ENCODE measurements around the gene MB. TPM values are rescaled to one million over a fixed set of nuclear protein-coding genes. Genes with fewer than 3 reads are reported as not detected.

The MB gene
- total and polyA plus RNA-seq, 2 experiments from 2014 or later = not detected

GRCh38 chr22:35590634-35591295 lies 26.4 kb downstream of the MB start:
- no peaks in the 10 kb centered on the region for H3F3A ChIP-seq (replicated peaks; ENCODE audit: low read depth)
- ATAC-seq (no peak), DNase-seq (ENCODE audit: low spot score) (no peak)
- H3K27ac ChIP-seq (ENCODE audit: low read depth) = no peak overlapping the region
- no peak overlapping the region for H2AFZ ChIP-seq
- Mint-ChIP-seq H3K27ac (no peak overlapping the region), H3K27me3 (ENCODE audit: insufficient read depth, low read depth, poor library complexity) (peaks cover 6% of the 10 kb centered on the region), H3K36me3 (ENCODE audit: low read depth) (no peaks in the 10 kb centered on the region), H3K9me3 (no peaks in the 10 kb centered on the region), H3K4me3 (no peak overlapping the region), H3K4me1 (peaks cover 11% of the 10 kb centered on the region; the same call in 2 of the 3 replicates)
- H3K9me2 ChIP-seq (ENCODE audit: insufficient read depth) = no peaks in the 10 kb centered on the region
- no peaks in the 10 kb centered on the region for H3K79me2 ChIP-seq (replicated peaks; ENCODE audit: insufficient read depth)
- TF ChIP-seq STAT1 (IDR thresholded peaks at IDR 0.05; ENCODE audit: unreplicated experiment) (no peak), EZH2phosphoT487 (IDR thresholded peaks at IDR 0.05; ENCODE audit: unreplicated experiment) (no peak), ZNF114 (CRISPR knock-in tag; IDR thresholded peaks at IDR 0.05) (no peak), ZNF331 (CRISPR knock-in tag; IDR thresholded peaks at IDR 0.05; ENCODE audit: low read depth) (no peak), EZH2 (IDR thresholded peaks at IDR 0.05; ENCODE audit: low read depth, unreplicated experiment) (no peak), ETS1 (IDR thresholded peaks at IDR 0.05) (no peak)
- TF ChIP-seq, protein P1, sequence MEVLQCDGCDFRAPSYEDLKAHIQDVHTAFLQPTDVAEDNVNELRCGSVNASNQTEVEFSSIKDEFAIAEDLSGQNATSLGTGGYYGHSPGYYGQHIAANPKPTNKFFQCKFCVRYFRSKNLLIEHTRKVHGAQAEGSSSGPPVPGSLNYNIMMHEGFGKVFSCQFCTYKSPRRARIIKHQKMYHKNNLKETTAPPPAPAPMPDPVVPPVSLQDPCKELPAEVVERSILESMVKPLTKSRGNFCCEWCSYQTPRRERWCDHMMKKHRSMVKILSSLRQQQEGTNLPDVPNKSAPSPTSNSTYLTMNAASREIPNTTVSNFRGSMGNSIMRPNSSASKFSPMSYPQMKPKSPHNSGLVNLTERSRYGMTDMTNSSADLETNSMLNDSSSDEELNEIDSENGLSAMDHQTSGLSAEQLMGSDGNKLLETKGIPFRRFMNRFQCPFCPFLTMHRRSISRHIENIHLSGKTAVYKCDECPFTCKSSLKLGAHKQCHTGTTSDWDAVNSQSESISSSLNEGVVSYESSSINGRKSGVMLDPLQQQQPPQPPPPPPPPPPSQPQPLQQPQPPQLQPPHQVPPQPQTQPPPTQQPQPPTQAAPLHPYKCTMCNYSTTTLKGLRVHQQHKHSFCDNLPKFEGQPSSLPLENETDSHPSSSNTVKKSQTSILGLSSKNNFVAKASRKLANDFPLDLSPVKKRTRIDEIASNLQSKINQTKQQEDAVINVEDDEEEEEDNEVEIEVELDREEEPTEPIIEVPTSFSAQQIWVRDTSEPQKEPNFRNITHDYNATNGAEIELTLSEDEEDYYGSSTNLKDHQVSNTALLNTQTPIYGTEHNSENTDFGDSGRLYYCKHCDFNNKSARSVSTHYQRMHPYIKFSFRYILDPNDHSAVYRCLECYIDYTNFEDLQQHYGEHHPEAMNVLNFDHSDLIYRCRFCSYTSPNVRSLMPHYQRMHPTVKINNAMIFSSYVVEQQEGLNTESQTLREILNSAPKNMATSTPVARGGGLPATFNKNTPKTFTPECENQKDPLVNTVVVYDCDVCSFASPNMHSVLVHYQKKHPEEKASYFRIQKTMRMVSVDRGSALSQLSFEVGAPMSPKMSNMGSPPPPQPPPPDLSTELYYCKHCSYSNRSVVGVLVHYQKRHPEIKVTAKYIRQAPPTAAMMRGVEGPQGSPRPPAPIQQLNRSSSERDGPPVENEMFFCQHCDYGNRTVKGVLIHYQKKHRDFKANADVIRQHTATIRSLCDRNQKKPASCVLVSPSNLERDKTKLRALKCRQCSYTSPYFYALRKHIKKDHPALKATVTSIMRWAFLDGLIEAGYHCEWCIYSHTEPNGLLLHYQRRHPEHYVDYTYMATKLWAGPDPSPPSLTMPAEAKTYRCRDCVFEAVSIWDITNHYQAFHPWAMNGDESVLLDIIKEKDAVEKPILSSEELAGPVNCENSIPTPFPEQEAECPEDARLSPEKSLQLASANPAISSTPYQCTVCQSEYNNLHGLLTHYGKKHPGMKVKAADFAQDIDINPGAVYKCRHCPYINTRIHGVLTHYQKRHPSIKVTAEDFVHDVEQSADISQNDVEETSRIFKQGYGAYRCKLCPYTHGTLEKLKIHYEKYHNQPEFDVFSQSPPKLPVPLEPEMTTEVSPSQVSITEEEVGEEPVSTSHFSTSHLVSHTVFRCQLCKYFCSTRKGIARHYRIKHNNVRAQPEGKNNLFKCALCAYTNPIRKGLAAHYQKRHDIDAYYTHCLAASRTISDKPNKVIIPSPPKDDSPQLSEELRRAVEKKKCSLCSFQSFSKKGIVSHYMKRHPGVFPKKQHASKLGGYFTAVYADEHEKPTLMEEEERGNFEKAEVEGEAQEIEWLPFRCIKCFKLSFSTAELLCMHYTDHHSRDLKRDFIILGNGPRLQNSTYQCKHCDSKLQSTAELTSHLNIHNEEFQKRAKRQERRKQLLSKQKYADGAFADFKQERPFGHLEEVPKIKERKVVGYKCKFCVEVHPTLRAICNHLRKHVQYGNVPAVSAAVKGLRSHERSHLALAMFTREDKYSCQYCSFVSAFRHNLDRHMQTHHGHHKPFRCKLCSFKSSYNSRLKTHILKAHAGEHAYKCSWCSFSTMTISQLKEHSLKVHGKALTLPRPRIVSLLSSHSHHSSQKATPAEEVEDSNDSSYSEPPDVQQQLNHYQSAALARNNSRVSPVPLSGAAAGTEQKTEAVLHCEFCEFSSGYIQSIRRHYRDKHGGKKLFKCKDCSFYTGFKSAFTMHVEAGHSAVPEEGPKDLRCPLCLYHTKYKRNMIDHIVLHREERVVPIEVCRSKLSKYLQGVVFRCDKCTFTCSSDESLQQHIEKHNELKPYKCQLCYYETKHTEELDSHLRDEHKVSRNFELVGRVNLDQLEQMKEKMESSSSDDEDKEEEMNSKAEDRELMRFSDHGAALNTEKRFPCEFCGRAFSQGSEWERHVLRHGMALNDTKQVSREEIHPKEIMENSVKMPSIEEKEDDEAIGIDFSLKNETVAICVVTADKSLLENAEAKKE (CRISPR knock-in tag; IDR thresholded peaks at IDR 0.05) = no peak
- peaks cover 4% of the 10 kb centered on the region for H3K4me1 ChIP-seq (ENCODE audit: insufficient read depth)
- no peaks in the 10 kb centered on the region for H3K27me3 ChIP-seq (ENCODE audit: insufficient read depth)
- H4K20me1 ChIP-seq (replicated peaks; ENCODE audit: insufficient read depth) = no peaks in the 10 kb centered on the region
- H3K4me2 ChIP-seq = no peak overlapping the region
- H3K4me3 ChIP-seq = no peak overlapping the region
- no peaks in the 10 kb centered on the region for H3K36me3 ChIP-seq (ENCODE audit: insufficient read depth)
